DOHH2 (cell line): Measurements from ENCODE around the gene LDLRAD4.
"Not testable (repeated sequence)": the region's sequence is repeated elsewhere in the genome, so short reads cannot be mapped to it uniquely, and the experiment has no call there.

Source experiments
- H3F3A ChIP-seq: fragments of 200-600 bp; sonication (generic), shearing (Covaris generic); 2 replicates; pipeline ENCODE4 v1.6.0; 2016; ENCODE audit warnings: antibody characterized with exemption, mild to moderate bottlenecking; ENCODE audit not compliant: control insufficient read depth, insufficient read depth
- H3K27ac ChIP-seq: fragments of 200-600 bp; sonication (generic); 2 replicates; pipeline ENCODE4 v1.5.1; 2014; ENCODE audit warnings: low read depth, mild to moderate bottlenecking, low read length, moderate library complexity
- H3K27me3 ChIP-seq: fragments of 200-600 bp; sonication (generic); 2 replicates; pipeline ENCODE4 v1.6.1; 2014; ENCODE audit warnings: mild to moderate bottlenecking, low read length, mixed read lengths; ENCODE audit not compliant: control insufficient read depth
- H3K36me3 ChIP-seq: fragments of 200-600 bp; sonication (generic); 2 replicates; pipeline ENCODE4 v1.6.1; 2014; ENCODE audit warnings: mild to moderate bottlenecking, low read length, moderate library complexity, mixed read lengths; ENCODE audit not compliant: control insufficient read depth
- H3K4me1 ChIP-seq: fragments of 200-600 bp; sonication (generic); 2 replicates; pipeline ENCODE4 v1.6.1; 2014; ENCODE audit warnings: mild to moderate bottlenecking, low read length, mixed read lengths; ENCODE audit not compliant: control insufficient read depth
- H3K4me2 ChIP-seq: fragments of 200-600 bp; sonication (generic); 2 replicates; pipeline ENCODE4 v1.6.0; 2014; ENCODE audit warnings: mild to moderate bottlenecking, low read length, moderate library complexity
- H3K4me3 ChIP-seq: fragments of 200-600 bp; sonication (generic); 2 replicates; pipeline ENCODE4 v1.5.1; 2014; ENCODE audit warnings: mild to moderate bottlenecking, low read length, mixed read lengths
- H3K79me2 ChIP-seq: fragments of 200-600 bp; sonication (generic); 2 replicates; pipeline ENCODE4 v1.6.1; 2014; ENCODE audit warnings: mild to moderate bottlenecking, low read length, mixed read lengths; ENCODE audit not compliant: control insufficient read depth
- H3K9me2 ChIP-seq: fragments of 200-600 bp; sonication (generic); replicated peaks from 2 replicates; pipeline ENCODE4 v1.6.1; 2014; ENCODE audit warnings: mild to moderate bottlenecking, low read length, mixed read lengths; ENCODE audit not compliant: control insufficient read depth
- H3K9me3 ChIP-seq: fragments of 200-600 bp; sonication (generic); 2 replicates; pipeline ENCODE4 v1.6.1; 2014; ENCODE audit warnings: antibody characterized with exemption, low read length, mixed read lengths; ENCODE audit not compliant: control insufficient read depth, insufficient read depth
- H4K20me1 ChIP-seq: fragments of 200-600 bp; sonication (generic); 2 replicates; pipeline ENCODE4 v1.6.0; 2014; ENCODE audit warnings: low read depth, mild to moderate bottlenecking, antibody characterized with exemption, low read length, moderate library complexity; ENCODE audit not compliant: control insufficient read depth, insufficient read depth
- CTCF ChIP-seq: fragments of 200-600 bp; sonication (generic); IDR thresholded peaks from one replicate; pipeline ENCODE4 v1.5.1; 2014; ENCODE audit warnings: antibody characterized with exemption, mild to moderate bottlenecking, low read depth, low read length; ENCODE audit not compliant: poor library complexity, severe bottlenecking
- EZH2phosphoT487 ChIP-seq: fragments of 200-600 bp; sonication (generic); IDR thresholded peaks from 2 replicates; pipeline ENCODE4 v1.6.1; 2017; ENCODE audit warnings: borderline replicate concordance, mild to moderate bottlenecking, antibody characterized with exemption, low read length, moderate library complexity, mixed read lengths

Gene LDLRAD4

GRCh38 chr18:13661779-13662256 lies 443.3 kb downstream of the LDLRAD4 start:
- no peak for TF ChIP-seq CTCF
- TF ChIP-seq EZH2phosphoT487 = no peak
- peaks cover 18% of the 10 kb centered on the region for H3K36me3 ChIP-seq
- no peaks in the 10 kb centered on the region for H4K20me1 ChIP-seq
- H3K4me2 ChIP-seq = no peak overlapping the region
- 0 out of 2 replicates have a peak, but pooled peaks cover 2% of the 10 kb centered on the region for H3F3A ChIP-seq
- H3K27ac ChIP-seq = no peak overlapping the region
- H3K9me3 ChIP-seq = no peaks in the 10 kb centered on the region
- no peaks in the 10 kb centered on the region for H3K79me2 ChIP-seq
- no peaks in the 10 kb centered on the region for H3K4me1 ChIP-seq
- no peak overlapping the region for H3K4me3 ChIP-seq
- no peaks in the 10 kb centered on the region for H3K27me3 ChIP-seq
- H3K9me2 ChIP-seq = no peaks in the 10 kb centered on the region

GRCh38 chr18:13672657-13673056 lies 454.1 kb downstream of the LDLRAD4 start:
- peaks cover 18% of the 10 kb centered on the region for H3K36me3 ChIP-seq
- no peaks in the 10 kb centered on the region for H3F3A ChIP-seq
- no peaks in the 10 kb centered on the region for H3K4me1 ChIP-seq
- peaks cover 16% of the 10 kb centered on the region for H3K79me2 ChIP-seq
- no peak overlapping the region for H3K27ac ChIP-seq
- no peaks in the 10 kb centered on the region for H3K9me2 ChIP-seq
- no peak for TF ChIP-seq CTCF
- H4K20me1 ChIP-seq = 0 out of 2 replicates have a peak, but pooled peaks cover 5% of the 10 kb centered on the region
- H3K4me2 ChIP-seq = no peak overlapping the region
- no peaks in the 10 kb centered on the region for H3K9me3 ChIP-seq
- no peak overlapping the region for H3K4me3 ChIP-seq
- H3K27me3 ChIP-seq = no peaks in the 10 kb centered on the region

GRCh38 chr18:13676471-13676870 lies 457.9 kb downstream of the LDLRAD4 start:
- H4K20me1 ChIP-seq = peaks cover 9% of the 10 kb centered on the region; the same call in 1 of the 2 replicates
- H3K27me3 ChIP-seq = no peaks in the 10 kb centered on the region
- no peak for TF ChIP-seq CTCF
- TF ChIP-seq EZH2phosphoT487 = no peak
- no peaks in the 10 kb centered on the region for H3K4me1 ChIP-seq
- no peak overlapping the region for H3K27ac ChIP-seq
- no peaks in the 10 kb centered on the region for H3F3A ChIP-seq
- peaks cover 28% of the 10 kb centered on the region for H3K79me2 ChIP-seq
- H3K9me2 ChIP-seq = no peaks in the 10 kb centered on the region
- no peak overlapping the region for H3K4me2 ChIP-seq
- H3K9me3 ChIP-seq = no peaks in the 10 kb centered on the region
- no peak overlapping the region for H3K4me3 ChIP-seq
- peaks cover 6% of the 10 kb centered on the region for H3K36me3 ChIP-seq

- not testable (repeated sequence) for H3K9me2 ChIP-seq, H3K9me3 ChIP-seq, H3K36me3 ChIP-seq, H3K4me2 ChIP-seq, H3F3A ChIP-seq, H4K20me1 ChIP-seq, H3K27ac ChIP-seq, H3K4me1 ChIP-seq, H3K4me3 ChIP-seq, H3K27me3 ChIP-seq
- peaks cover 28% of the 10 kb centered on the region for H3K79me2 ChIP-seq
Observed at GRCh38 chr18:13677350-13677749, 458.8 kb downstream of the LDLRAD4 start.
